Thyroid gland (tissue), 4 donors: ENCODE measurements around the gene GPC6.

Experiments
- POLR2A ChIP-seq, 2 donors: fragments of 450-650 bp; IDR thresholded peaks; one replicate each; pipeline ENCODE4 v1.6.1; 2017; ENCODE audit warnings: antibody characterized with exemption in 2 of 2, mild to moderate bottlenecking in 2 of 2, moderate library complexity in 1 of 2
- TF ChIP-seq, protein P1 (sequence below), 6 experiments: fragments of 200-600 bp in 3 of 6; fragments of 450-650 bp in 3 of 6; sonication (generic) in 3 of 6; IDR thresholded peaks; one replicate each; pipeline ENCODE4 v1.5.1; 2016 to 2019; ENCODE audit warnings: antibody characterized with exemption in 6 of 6, mild to moderate bottlenecking in 2 of 6, inconsistent platforms in 1 of 6, moderate library complexity in 1 of 6

DNA sequence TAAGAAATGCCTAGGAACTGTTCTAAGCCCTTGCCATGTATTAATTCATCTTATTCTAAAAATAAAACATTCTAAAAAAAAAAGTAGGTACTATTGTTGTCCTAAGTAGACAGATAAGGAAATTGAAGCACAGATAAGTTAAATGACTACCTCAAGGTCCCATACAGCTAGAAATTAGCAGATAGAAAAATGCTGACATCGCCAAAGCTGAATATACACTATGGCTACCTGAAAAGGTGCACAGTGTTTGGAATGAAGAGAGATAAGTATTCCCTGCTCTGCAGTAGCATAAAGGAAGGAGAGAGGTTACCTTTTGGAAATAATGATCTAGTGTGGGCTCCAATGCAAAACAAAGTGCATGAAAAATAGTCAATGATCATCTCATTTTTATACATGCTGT, 1187.5 kb downstream of the GPC6 start:
- TF ChIP-seq, protein P1, sequence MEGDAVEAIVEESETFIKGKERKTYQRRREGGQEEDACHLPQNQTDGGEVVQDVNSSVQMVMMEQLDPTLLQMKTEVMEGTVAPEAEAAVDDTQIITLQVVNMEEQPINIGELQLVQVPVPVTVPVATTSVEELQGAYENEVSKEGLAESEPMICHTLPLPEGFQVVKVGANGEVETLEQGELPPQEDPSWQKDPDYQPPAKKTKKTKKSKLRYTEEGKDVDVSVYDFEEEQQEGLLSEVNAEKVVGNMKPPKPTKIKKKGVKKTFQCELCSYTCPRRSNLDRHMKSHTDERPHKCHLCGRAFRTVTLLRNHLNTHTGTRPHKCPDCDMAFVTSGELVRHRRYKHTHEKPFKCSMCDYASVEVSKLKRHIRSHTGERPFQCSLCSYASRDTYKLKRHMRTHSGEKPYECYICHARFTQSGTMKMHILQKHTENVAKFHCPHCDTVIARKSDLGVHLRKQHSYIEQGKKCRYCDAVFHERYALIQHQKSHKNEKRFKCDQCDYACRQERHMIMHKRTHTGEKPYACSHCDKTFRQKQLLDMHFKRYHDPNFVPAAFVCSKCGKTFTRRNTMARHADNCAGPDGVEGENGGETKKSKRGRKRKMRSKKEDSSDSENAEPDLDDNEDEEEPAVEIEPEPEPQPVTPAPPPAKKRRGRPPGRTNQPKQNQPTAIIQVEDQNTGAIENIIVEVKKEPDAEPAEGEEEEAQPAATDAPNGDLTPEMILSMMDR (IDR thresholded peaks at IDR 0.05) = no peak
- TF ChIP-seq POLR2A (IDR thresholded peaks at IDR 0.05) = no peak
